ENCODE data around the gene DNAAF3.

Gene DNAAF3

GRCh38 chr19:55115446-55116065, 50.9 kb downstream of the DNAAF3 start:
- no peak for DNase-seq

GRCh38 chr19:55114566-55115145, 51.8 kb downstream of the DNAAF3 start:
- no peak for DNase-seq

GRCh38 chr19:55113570-55114039, 52.8 kb downstream of the DNAAF3 start:
- no peak for DNase-seq

- DNase-seq = no peak
Observed at GRCh38 chr19:55112777-55113569, 53.4 kb downstream of the DNAAF3 start.

- no peak for DNase-seq
Observed at GRCh38 chr19:55112246-55112776, 54.1 kb downstream of the DNAAF3 start.

- no peak for DNase-seq
Observed at GRCh38 chr19:55111238-55111831, 55.1 kb downstream of the DNAAF3 start.

GRCh38 chr19:55109527-55110291, 56.7 kb downstream of the DNAAF3 start:
- DNase-seq = no peak
